ENCODE results near the gene LRRFIP1. TPM values are rescaled to one million over a fixed set of nuclear protein-coding genes. Genes with fewer than 3 reads are reported as not detected.

The LRRFIP1 gene
- polyA plus RNA-seq, 1 of the 3 experiments (the other 2 are of a cell fraction), result 47.3 TPM

DNA sequence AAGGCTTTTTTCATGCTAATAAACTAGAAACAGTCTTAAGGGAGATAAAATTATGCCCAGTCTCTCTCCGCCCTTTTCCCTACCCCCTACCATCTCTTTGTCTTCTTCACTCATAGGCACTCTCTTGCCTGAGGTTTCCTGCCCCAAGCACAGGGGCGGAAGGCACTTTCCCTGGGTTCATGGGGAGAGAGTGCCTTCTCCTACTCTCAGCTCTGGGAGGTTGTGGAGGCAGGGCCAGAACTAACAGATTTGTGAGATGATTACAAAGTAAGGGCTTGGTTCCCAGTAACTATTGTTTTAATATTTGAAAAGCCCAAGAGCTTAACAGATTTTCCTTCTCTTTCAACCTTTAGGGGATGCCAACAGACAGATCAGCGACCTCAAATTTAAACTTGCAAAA lies 145.1 kb downstream of the LRRFIP1 start:
- H3K36me3 ChIP-seq (replicated peaks in 1 of 2; ENCODE audit: control insufficient read depth in 1 of 2, insufficient read depth in 2 of 2, low read length in 1 of 2), result peaks cover 53 to 71% of the 10 kb centered on the region in 2 experiments
- ChIA-PET POLR2A (interaction anchor here (0.7 kb wide), 1 partner anchor 448 kb away, joined by 3 read pairs; no protein-coding TSS in a partner anchor), CTCF (interaction anchor here (1.0 to 5.1 kb wide), 6 partner anchors 22 to 260 kb away, joined by 3 to 46 read pairs (median 3); no protein-coding TSS in a partner anchor)
- TF ChIP-seq TEAD4 (IDR thresholded peaks at IDR 0.05; ENCODE audit: borderline replicate concordance, insufficient read depth) (no peak), EZH2phosphoT487 (IDR thresholded peaks at IDR 0.05; ENCODE audit: borderline replicate concordance, low read depth) (no peak), TCF12 (IDR thresholded peaks at IDR 0.05) (no peak), FOXJ3 (CRISPR knock-in tag; IDR thresholded peaks at IDR 0.05) (no peak), MEF2A (IDR thresholded peaks at IDR 0.05; ENCODE audit: borderline replicate concordance, low read depth) (no peak), NRF1 (IDR thresholded peaks at IDR 0.05; ENCODE audit: low read depth, low read length) (no peak), TAF1 (IDR thresholded peaks at IDR 0.05; ENCODE audit: borderline replicate concordance, low read depth, low read length) (no peak), GABPA (IDR thresholded peaks at IDR 0.05; ENCODE audit: low read depth) (no peak), RCOR1 (IDR thresholded peaks at IDR 0.05; ENCODE audit: low read length) (no peak), ELF1 (IDR thresholded peaks at IDR 0.05) (no peak), POLR2AphosphoS5 (IDR thresholded peaks at IDR 0.05; ENCODE audit: low read depth, low read length) (no peak), RFX5 (IDR thresholded peaks at IDR 0.05; ENCODE audit: low read length) (no peak), SMC3 (IDR thresholded peaks at IDR 0.05; ENCODE audit: low read depth, low read length) (no peak), IRF3 (IDR thresholded peaks at IDR 0.05; ENCODE audit: low read depth, low read length) (no peak), MXI1 (IDR thresholded peaks at IDR 0.05; ENCODE audit: low read depth, low read length) (no peak)
- TF ChIP-seq, protein P1, sequence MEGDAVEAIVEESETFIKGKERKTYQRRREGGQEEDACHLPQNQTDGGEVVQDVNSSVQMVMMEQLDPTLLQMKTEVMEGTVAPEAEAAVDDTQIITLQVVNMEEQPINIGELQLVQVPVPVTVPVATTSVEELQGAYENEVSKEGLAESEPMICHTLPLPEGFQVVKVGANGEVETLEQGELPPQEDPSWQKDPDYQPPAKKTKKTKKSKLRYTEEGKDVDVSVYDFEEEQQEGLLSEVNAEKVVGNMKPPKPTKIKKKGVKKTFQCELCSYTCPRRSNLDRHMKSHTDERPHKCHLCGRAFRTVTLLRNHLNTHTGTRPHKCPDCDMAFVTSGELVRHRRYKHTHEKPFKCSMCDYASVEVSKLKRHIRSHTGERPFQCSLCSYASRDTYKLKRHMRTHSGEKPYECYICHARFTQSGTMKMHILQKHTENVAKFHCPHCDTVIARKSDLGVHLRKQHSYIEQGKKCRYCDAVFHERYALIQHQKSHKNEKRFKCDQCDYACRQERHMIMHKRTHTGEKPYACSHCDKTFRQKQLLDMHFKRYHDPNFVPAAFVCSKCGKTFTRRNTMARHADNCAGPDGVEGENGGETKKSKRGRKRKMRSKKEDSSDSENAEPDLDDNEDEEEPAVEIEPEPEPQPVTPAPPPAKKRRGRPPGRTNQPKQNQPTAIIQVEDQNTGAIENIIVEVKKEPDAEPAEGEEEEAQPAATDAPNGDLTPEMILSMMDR (IDR thresholded peaks at IDR 0.05), result no peak
- TF ChIP-seq, protein P2, sequence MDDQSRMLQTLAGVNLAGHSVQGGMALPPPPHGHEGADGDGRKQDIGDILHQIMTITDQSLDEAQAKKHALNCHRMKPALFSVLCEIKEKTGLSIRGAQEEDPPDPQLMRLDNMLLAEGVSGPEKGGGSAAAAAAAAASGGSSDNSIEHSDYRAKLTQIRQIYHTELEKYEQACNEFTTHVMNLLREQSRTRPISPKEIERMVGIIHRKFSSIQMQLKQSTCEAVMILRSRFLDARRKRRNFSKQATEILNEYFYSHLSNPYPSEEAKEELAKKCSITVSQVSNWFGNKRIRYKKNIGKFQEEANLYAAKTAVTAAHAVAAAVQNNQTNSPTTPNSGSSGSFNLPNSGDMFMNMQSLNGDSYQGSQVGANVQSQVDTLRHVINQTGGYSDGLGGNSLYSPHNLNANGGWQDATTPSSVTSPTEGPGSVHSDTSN (IDR thresholded peaks at IDR 0.05), result no peak
- TF ChIP-seq, protein P3, sequence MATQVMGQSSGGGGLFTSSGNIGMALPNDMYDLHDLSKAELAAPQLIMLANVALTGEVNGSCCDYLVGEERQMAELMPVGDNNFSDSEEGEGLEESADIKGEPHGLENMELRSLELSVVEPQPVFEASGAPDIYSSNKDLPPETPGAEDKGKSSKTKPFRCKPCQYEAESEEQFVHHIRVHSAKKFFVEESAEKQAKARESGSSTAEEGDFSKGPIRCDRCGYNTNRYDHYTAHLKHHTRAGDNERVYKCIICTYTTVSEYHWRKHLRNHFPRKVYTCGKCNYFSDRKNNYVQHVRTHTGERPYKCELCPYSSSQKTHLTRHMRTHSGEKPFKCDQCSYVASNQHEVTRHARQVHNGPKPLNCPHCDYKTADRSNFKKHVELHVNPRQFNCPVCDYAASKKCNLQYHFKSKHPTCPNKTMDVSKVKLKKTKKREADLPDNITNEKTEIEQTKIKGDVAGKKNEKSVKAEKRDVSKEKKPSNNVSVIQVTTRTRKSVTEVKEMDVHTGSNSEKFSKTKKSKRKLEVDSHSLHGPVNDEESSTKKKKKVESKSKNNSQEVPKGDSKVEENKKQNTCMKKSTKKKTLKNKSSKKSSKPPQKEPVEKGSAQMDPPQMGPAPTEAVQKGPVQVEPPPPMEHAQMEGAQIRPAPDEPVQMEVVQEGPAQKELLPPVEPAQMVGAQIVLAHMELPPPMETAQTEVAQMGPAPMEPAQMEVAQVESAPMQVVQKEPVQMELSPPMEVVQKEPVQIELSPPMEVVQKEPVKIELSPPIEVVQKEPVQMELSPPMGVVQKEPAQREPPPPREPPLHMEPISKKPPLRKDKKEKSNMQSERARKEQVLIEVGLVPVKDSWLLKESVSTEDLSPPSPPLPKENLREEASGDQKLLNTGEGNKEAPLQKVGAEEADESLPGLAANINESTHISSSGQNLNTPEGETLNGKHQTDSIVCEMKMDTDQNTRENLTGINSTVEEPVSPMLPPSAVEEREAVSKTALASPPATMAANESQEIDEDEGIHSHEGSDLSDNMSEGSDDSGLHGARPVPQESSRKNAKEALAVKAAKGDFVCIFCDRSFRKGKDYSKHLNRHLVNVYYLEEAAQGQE (IDR thresholded peaks at IDR 0.05; ENCODE audit: low read depth, low read length), result no peak
- TF ChIP-seq, protein P4, sequence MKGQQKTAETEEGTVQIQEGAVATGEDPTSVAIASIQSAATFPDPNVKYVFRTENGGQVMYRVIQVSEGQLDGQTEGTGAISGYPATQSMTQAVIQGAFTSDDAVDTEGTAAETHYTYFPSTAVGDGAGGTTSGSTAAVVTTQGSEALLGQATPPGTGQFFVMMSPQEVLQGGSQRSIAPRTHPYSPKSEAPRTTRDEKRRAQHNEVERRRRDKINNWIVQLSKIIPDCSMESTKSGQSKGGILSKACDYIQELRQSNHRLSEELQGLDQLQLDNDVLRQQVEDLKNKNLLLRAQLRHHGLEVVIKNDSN (IDR thresholded peaks at IDR 0.05; ENCODE audit: borderline replicate concordance, low read depth), result no peak
- H2AFZ ChIP-seq (ENCODE audit: low read depth), result no peak overlapping the region
- no peaks in the 10 kb centered on the region for H3K79me2 ChIP-seq (ENCODE audit: insufficient read depth)
- H3F3A ChIP-seq (replicated peaks; ENCODE audit: insufficient read depth), result no peaks in the 10 kb centered on the region
- H3K27ac ChIP-seq (ENCODE audit: low read depth in 2 of 2, low read length in 1 of 2), result peak overlapping the region in 1 of 2 experiments; percentile 22; a peak in 1 of 4 replicates
- 96% methylated on average over 3 of the region's 3 CpGs for WGBS (ENCODE audit: low lambda C conversion rate)
- H4K20me1 ChIP-seq (ENCODE audit: insufficient read depth), result 0 out of 2 replicates have a peak, but pooled peaks cover 4% of the 10 kb centered on the region
- H3K9me2 ChIP-seq, result no peaks in the 10 kb centered on the region
- no peaks in the 10 kb centered on the region; a peak in 1 of 4 replicates for H3K4me1 ChIP-seq (ENCODE audit: control insufficient read depth in 1 of 2, insufficient read depth in 2 of 2, low read depth in 1 of 2, low read length in 1 of 2)
- H3K9me3 ChIP-seq, result no peaks in the 10 kb centered on the region
- no peak overlapping the region for H3K4me2 ChIP-seq
- no peaks in the 10 kb centered on the region for H3K27me3 ChIP-seq (ENCODE audit: insufficient read depth)
- no peak for DNase-seq
- no peak overlapping the region for H3K4me3 ChIP-seq (ENCODE audit: low read depth in 2 of 2, low read length in 1 of 2)
- H3K9ac ChIP-seq, result no peak overlapping the region

Measured in SK-N-SH (cell line).